ENCODE results near the gene SIRT7.
"Not testable (repeated sequence)": the region's sequence is repeated elsewhere in the genome, so short reads cannot be mapped to it uniquely, and the experiment has no call there.

SIRT7 gene

GRCh38 chr17:81918832-81919545 lies 1.0 kb upstream of the SIRT7 start:
- DNase-seq, result no peak

- DNase-seq, result not testable (repeated sequence)
Observed at GRCh38 chr17:81918333-81918669, 325 bp upstream of the SIRT7 start.

DNA sequence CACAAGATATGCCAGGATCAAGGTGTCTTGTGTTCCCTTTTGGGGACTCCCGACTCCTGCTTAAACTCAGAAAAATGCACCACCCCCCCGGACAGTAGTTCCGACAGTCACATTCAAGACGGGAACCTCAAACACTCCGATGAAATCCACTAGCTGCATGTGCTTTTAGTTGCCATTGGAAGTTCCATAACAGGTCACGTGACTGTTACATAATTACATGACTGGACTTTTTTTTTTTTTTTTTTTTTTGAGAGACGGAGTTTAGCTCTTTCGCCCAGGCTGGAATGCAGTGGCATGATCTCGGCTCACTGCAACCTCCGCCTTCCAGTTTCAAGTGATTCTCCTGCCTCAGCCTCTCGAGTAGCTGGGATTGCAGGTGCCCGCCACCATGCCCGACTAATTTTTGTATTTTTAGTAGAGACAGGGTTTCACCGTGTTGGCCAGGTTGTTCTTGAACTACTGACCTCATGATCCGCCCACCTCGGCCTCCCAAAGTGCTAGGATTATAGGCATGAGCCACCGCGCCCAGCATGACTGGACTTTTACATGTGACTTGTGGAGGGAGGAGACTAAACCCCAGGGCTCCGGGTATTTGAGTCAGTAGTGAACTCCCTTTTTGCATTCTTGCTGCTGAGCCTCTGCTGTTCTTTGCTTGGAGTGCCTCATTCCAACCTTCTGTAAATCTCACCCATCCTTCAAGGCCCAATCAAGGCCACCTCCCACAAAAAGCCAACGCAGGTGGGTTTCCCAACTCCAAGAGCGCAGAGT lies 1.6 kb downstream of the SIRT7 start:
- DNase-seq, result no peak

DNA sequence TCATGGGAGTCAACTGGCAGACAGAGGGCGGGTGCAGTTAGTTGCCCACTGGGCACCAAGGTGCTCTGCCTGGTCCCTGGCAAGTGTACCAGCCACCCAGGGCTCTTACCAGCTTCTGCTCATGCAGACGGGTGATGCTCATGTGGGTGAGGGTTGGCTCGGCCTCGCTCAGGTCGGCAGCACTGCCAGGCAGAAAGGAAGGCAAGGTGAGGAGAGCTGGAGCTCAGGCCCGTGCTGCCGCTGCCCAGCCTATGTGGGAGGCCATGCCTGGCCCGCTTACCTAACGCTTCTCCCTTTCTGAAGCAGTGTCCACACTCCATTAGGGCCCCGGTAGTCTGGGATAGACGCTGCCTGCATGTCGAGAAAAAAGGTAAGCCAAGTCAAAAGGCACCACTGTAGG lies 2.6 kb downstream of the SIRT7 start:
- DNase-seq, result no peak

- no peak for DNase-seq
Observed at GRCh38 chr17:81914103-81914850, 3.7 kb downstream of the SIRT7 start.

DNA sequence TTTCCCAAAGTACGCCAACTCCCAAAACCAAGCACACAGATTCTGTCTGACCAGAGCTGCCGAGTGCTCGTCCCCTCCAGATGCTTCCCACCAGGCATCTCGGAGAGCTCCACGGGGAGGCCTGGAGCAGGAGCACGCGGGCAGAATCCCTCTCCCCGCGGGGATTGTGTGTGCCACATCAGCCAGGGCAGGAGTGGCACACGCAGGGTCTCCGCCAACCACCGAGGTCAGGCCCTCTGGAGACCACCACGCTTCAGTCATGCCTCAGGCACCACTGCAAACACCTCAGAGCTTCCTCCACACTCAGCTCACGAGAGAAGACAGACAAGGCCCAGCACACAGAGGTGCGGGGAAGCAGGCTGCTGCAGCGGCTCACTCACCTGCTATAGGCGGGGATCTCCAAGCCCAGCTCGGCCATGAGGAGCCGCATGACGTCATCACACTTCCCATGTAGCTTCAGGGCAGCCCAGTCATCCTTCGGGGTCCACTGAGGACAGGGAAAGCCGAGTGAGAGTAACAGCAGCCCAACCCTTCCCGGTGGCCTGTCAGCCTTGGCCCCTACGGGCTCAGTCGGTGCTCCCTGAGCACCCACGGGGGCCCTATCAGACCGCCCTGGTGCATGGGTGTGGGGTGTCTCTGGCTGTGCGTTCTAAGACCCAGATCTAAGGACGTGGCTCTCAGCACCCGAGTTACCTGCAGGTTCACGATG lies 4.4 kb downstream of the SIRT7 start:
- DNase-seq, result no peak

- no peak for DNase-seq
Observed at GRCh38 chr17:81912441-81913309, 5.3 kb downstream of the SIRT7 start.

GRCh38 chr17:81911969-81912368 lies 6.0 kb downstream of the SIRT7 start:
- no peak for DNase-seq

GRCh38 chr17:81911277-81911961 lies 6.6 kb downstream of the SIRT7 start, which contains the start of gene PCYT2:
Gene PCYT2 (minus strand): TSS chr17:81911399. CDS start chr17:81911355, 44 bp downstream.
- DNase-seq, result peak; percentile 92

DNA sequence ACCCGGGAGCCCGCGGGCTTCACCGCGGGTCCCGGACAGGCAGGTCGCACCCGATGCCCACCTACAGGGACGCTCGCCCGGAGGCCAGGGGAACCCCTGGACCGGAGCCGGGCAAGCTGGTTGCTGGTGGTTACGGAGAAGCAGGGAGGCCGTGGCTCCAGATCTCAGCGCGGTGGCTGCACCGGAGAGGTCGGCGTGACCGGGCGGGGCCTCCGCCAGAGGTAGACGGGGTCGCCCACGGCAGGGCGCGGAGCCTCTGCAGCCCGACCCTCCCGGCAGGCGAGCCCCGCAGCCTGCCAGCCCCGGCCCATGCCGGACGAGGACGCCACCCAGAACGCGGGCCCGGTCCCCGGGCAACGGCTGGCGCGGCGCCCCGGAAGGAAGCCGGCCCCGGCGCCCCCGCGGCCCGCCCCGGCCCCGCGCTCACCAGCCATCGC lies 7.1 kb downstream of the SIRT7 start:
- DNase-seq, result no peak

DNA sequence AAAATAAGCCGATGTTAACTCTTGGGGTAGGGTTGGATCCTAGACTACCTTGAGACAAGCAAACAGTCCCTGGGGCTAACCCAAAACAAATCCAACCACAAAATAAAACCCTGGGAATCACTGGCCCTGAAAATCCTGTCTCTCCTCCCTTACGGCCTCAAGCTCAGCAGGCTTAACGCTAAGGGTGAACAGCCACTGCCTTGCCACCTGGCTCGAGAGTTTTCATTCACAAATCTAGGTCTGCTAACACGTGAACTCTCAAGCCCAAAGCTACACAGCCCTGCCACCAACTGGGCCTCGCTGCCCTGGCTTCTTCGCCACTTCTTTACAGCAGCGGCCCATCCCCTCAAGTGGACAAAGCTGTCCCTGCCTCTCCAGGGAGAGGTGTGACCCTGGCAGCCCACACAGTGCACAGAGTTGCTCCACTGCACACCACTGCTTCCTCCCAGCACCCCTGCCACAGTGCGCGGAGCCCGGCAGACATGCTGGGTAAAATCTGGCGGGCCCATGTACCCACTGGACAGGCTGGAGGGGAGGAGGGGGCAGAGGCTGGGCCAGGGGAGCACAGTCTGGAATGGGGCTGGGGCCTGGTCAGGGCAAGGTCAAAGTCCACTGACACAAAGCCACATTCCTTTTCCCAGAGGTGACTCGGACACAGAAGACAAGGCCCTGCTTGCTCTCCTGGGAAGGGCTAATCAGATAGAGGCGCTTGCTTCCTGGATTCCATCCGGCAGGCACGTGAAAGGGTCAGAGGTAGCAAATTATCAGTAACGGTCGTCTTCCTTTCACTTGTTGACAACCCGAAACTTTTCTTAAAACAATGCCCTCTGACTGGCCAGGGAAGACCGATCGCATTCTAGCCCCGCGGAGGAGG lies 7.8 kb downstream of the SIRT7 start:
- no peak for DNase-seq

- no peak for DNase-seq
Observed at GRCh38 chr17:81909231-81909630, 8.7 kb downstream of the SIRT7 start.

GRCh38 chr17:81908793-81909192 lies 9.2 kb downstream of the SIRT7 start:
- DNase-seq, result no peak

DNA sequence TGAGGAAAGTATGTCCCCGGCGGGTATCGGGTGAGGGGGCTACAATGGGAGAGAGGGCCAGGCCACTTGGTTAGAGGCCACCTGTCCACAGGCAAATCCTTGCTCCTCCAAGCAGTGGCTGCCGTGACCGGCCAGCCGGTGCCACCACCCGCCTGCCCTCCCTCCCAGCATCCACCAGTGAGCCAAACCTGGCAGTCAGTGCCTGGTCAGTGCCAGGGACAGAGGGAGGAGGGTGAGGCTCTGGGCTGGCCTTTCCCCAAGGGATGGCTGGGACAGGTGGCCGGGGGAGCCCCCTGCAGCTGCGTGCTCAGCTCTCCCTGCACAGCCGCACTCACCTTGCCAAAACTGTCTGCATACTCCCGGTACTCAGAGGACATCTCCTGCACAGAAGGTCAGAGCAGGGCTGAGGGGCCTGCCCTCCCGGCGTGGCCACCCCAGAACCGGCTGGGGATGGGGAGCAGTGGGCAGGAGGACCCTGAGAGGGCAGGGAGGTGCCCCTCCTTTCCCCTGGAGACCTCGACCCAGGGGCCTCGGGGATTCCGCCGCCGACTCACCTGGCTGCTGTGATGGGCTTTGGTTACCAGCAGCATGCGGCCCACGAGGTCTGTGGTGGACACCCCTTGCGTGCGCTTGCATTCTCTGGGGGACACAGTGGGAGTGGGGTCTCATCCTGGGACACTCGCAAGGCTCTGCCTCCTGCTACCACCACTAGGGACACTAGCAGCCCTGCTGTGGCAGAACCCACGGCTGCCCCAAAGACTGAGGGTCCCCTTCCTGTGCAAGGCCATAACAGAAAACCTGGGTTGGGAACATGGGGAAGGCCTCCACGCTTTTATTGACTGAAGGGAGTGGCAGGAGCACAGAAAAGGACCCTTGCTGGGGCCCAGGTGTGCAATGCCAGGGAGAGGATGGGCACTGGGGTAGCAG lies 10.5 kb downstream of the SIRT7 start:
- no peak for DNase-seq

DNA sequence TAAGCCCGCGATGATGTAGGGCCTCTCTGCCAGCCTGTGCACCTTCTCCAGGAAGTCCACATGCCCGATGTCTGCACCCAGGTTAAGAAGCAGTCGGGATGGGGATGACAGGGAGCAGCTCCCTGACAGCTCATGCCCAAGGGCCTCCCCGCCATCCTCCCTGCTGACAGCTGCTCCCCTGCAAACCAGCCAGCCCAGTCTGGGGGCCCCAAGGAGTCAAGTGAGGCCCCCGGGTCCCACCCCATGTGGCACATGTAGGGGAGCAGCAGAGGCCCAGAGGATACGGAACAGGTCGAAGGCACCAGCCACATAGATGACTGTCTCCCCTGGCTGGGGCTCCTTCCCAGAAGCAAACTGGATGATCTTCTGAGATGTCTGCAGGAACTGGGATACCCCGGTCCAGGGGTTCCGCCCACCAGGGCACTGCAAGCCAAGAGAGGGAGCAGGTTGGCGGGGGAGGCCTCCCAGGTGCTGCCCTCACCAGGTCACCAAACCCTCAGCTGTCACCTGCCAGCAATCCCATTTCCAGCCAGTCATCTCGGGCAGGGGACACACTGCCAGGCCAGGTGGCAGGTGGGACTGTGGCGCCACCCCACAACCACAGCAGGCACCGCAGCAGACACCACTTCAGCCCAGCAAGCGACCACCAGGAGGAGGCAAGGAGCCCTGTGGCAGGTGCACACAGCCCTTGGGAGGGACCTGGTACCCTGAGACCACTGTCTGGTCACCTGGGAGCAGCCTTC lies 11.3 kb downstream of the SIRT7 start:
- no peak for DNase-seq

GRCh38 chr17:81905993-81906392 lies 12.0 kb downstream of the SIRT7 start:
- no peak for DNase-seq

DNA sequence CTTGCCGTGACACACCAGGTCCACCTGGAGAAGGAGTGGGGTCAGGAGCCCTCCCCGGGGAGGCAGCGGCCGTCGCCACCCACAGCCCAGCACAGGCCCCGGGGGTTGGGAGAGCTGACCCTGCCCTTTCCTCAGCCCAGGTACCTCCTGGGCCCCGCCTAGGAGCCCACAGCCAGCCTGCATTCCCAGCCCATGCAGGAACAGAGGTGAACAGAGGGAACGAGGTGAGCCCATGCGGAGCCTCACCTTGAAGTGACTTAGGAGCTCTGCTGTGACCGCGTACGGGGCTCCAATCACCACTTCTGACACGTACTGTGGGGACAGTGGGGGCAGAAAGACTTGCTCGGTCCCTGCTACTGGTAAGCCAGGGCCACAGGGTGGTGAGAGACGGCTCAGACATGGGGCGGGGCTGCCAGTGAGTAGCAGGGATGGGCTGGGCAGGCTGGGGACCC lies 12.5 kb downstream of the SIRT7 start:
- no peak for DNase-seq

Data from right forelimb (tissue), 1 donor.